Esophagus muscularis mucosa (tissue), 4 donors: Measurements from ENCODE around the gene AFAP1L1. TPM values are rescaled to one million over a fixed set of nuclear protein-coding genes. Genes with fewer than 3 reads are reported as not detected.

ENCODE experiments used
- DNase-seq: peaks from one replicate; pipeline ENCODE4 v3.0.0-alpha.2; 2017; ENCODE audit errors: extremely low spot score
- H3K27ac ChIP-seq, 4 donors: fragments of 200-600 bp; sonication (generic); replicated peaks in 1 of 4; 1 replicate in 3 of 4; 2 replicates in 1 of 4; pipeline ENCODE4 v1.5.1; 2016 to 2019; ENCODE audit warnings: mild to moderate bottlenecking in 1 of 4
- H3K27me3 ChIP-seq, 4 donors: fragments of 200-600 bp; sonication (generic); one replicate each; pipeline versions ENCODE4 v1.5.1 to v1.6.0; 2016 to 2019
- H3K36me3 ChIP-seq, 4 donors: fragments of 200-600 bp; sonication (generic); one replicate each; pipeline ENCODE4 v1.5.1; 2016 to 2019
- H3K4me1 ChIP-seq, 4 donors: fragments of 200-600 bp; sonication (generic); one replicate each; pipeline ENCODE4 v1.5.1; 2016 to 2019
- H3K4me3 ChIP-seq, 4 donors: fragments of 200-600 bp; sonication (generic); 1 replicate in 2 of 4; 2 replicates in 2 of 4; pipeline ENCODE4 v1.5.1; 2016 to 2019; ENCODE audit warnings: mild to moderate bottlenecking in 4 of 4, moderate library complexity in 1 of 4
- H3K9me3 ChIP-seq, 4 donors: fragments of 200-600 bp; sonication (generic); 1 replicate in 3 of 4; 2 replicates in 1 of 4; pipeline ENCODE4 v1.5.1; 2016 to 2019
- CTCF ChIP-seq, 3 experiments: fragments of 200-600 bp in 2 of 3; fragments of 450-650 bp in 1 of 3; sonication (generic) in 2 of 3; IDR thresholded peaks; one replicate each; pipeline ENCODE4 v1.5.1; 2017 to 2019; ENCODE audit warnings: antibody characterized with exemption in 3 of 3, mild to moderate bottlenecking in 2 of 3, moderate library complexity in 1 of 3
- EP300 ChIP-seq: sonication (generic); formaldehyde crosslinking; IDR thresholded peaks from one replicate; pipeline ENCODE4 v1.6.1; 2017; ENCODE audit warnings: antibody characterized with exemption
- POLR2A ChIP-seq: fragments of 450-650 bp; IDR thresholded peaks from one replicate; pipeline ENCODE4 v1.6.1; 2017; ENCODE audit warnings: antibody characterized with exemption, moderate library complexity, mild to moderate bottlenecking, low read depth
- POLR2AphosphoS5 ChIP-seq, 2 donors: sonication (generic); formaldehyde crosslinking; IDR thresholded peaks; one replicate each; pipeline ENCODE4 v1.6.1; 2017; ENCODE audit warnings: antibody characterized with exemption in 2 of 2
- WGBS: methylation state at CpG from one replicate; pipeline ENCODE4 v1.1.5; 2018; 5-methylcytosine and 5-hydroxymethylcytosine counted together
- intact Hi-C: fragments of 100-400 bp; cut with DNase I; formaldehyde crosslinking; loops from one replicate; pipeline ENCODE4 v1.15.1; 2023
- total RNA-seq, 4 donors: library from RNA; depleted of rRNA; stranded (reverse); fragments of >200 nt; gene quantifications; one replicate each; pipeline versions ENCODE4 v1.1.0 to v1.2.1, GENCODE V29; 2016

The AFAP1L1 gene
- total RNA-seq, 4 donors from 2014 or later, result 10.0 to 23.8 (median 16.6) TPM

- peaks cover 0 to 92% (median 46%) of the 10 kb centered on the region in 4 donors for H3K36me3 ChIP-seq
- WGBS, result 81% methylated on average over 4 of the region's 4 CpGs
- intact Hi-C loops, result no loop called here
- no peak for DNase-seq
- H3K27me3 ChIP-seq, result no peaks in the 10 kb centered on the region
- no peak overlapping the region for H3K27ac ChIP-seq
- H3K4me1 ChIP-seq, result no peaks in the 10 kb centered on the region
- H3K9me3 ChIP-seq, result no peaks in the 10 kb centered on the region
- no peak overlapping the region for H3K4me3 ChIP-seq
- TF ChIP-seq CTCF (IDR thresholded peaks at IDR 0.05) (no peak), POLR2AphosphoS5 (IDR thresholded peaks at IDR 0.05) (no peak), POLR2A (no peak), EP300 (no peak)
Measured at GRCh38 chr5:149337736-149338135, 66.1 kb downstream of the AFAP1L1 start.

- Histone ChIP-seq H3K4me1 (no peaks in the 10 kb centered on the region), H3K4me3 (no peak overlapping the region), H3K27me3 (no peaks in the 10 kb centered on the region), H3K9me3 (no peaks in the 10 kb centered on the region), H3K36me3 (peaks cover 0 to 85% (median 40%) of the 10 kb centered on the region in 4 donors), H3K27ac (no peak overlapping the region)
- WGBS, result 77% methylated on average over 1 of the region's 1 CpG
- DNase-seq, result no peak
- intact Hi-C loops, result no loop called here
- TF ChIP-seq POLR2AphosphoS5 (IDR thresholded peaks at IDR 0.05) (no peak), CTCF (IDR thresholded peaks at IDR 0.05) (no peak), POLR2A (no peak), EP300 (no peak)
Measured at GRCh38 chr5:149338364-149338763, 66.7 kb downstream of the AFAP1L1 start.

GRCh38 chr5:149340920-149341319 lies 69.3 kb downstream of the AFAP1L1 start:
- WGBS, result 90% methylated on average over 1 of the region's 1 CpG
- H3K27ac ChIP-seq, result no peak overlapping the region

GRCh38 chr5:149341876-149342275 lies 70.2 kb downstream of the AFAP1L1 start:
- no peak overlapping the region for H3K27ac ChIP-seq
- H3K27me3 ChIP-seq, result no peaks in the 10 kb centered on the region
- no peak for TF ChIP-seq CTCF (IDR thresholded peaks at IDR 0.05)
- no peak for TF ChIP-seq POLR2AphosphoS5 (IDR thresholded peaks at IDR 0.05)
- TF ChIP-seq EP300, result no peak
- no peak for TF ChIP-seq POLR2A
- no peaks in the 10 kb centered on the region for H3K9me3 ChIP-seq
- intact Hi-C loops, result no loop called here
- peaks cover 0 to 50% (median 19%) of the 10 kb centered on the region in 4 donors for H3K36me3 ChIP-seq
- no peak for DNase-seq
- no peak overlapping the region for H3K4me3 ChIP-seq
- H3K4me1 ChIP-seq, result peaks cover 16 to 22% (median 18%) of the 10 kb centered on the region in 4 donors

More at GRCh38 chr5:149340920-149341319, 69.3 kb downstream of the AFAP1L1 start:
- Histone ChIP-seq H3K9me3 (no peaks in the 10 kb centered on the region), H3K4me3 (no peak overlapping the region), H3K4me1 (peaks cover 9 to 15% (median 12%) of the 10 kb centered on the region in 4 donors), H3K36me3 (peaks cover 0 to 60% (median 24%) of the 10 kb centered on the region in 4 donors), H3K27me3 (no peaks in the 10 kb centered on the region)
- intact Hi-C loops, result no loop called here
- no peak for DNase-seq
- TF ChIP-seq EP300 (no peak), CTCF (IDR thresholded peaks at IDR 0.05) (no peak), POLR2AphosphoS5 (IDR thresholded peaks at IDR 0.05) (no peak), POLR2A (no peak)

- Histone ChIP-seq H3K27me3 (no peaks in the 10 kb centered on the region), H3K36me3 (peaks cover 5 to 46% (median 24%) of the 10 kb centered on the region in 4 donors), H3K9me3 (no peaks in the 10 kb centered on the region), H3K27ac (peak overlapping the region in 2 of 4 donors; percentile 73 to 81), H3K4me1 (peaks cover 16 to 27% (median 20%) of the 10 kb centered on the region in 4 donors), H3K4me3 (no peak overlapping the region)
- intact Hi-C loops, result no loop called here
- DNase-seq, result no peak
- TF ChIP-seq CTCF (IDR thresholded peaks at IDR 0.05) (no peak), POLR2A (no peak), POLR2AphosphoS5 (IDR thresholded peaks at IDR 0.05) (no peak), EP300 (no peak)
- WGBS, result 84% methylated on average over 2 of the region's 2 CpGs
Measured at GRCh38 chr5:149344151-149344550, 72.5 kb downstream of the AFAP1L1 start.
